Astrocyte (in vitro differentiated cells and primary cell): ENCODE measurements around the gene TRIM16.

Experiments
- EZH2 ChIP-seq: IDR thresholded peaks from 2 replicates; pipeline ENCODE4 v1.6.1; 2012; ENCODE audit warnings: mild to moderate bottlenecking, low read length, inconsistent platforms; ENCODE audit not compliant: insufficient read depth
- TF ChIP-seq, protein P1 (sequence below): IDR thresholded peaks from 2 replicates; pipeline ENCODE4 v1.5.1; 2011; ENCODE audit warnings: low read depth, mild to moderate bottlenecking, inconsistent platforms, low read length, moderate library complexity; ENCODE audit not compliant: insufficient read depth

GRCh38 chr17:15654886-15655561 is 29.1 kb downstream of the TRIM16 start:
- TF ChIP-seq, protein P1, sequence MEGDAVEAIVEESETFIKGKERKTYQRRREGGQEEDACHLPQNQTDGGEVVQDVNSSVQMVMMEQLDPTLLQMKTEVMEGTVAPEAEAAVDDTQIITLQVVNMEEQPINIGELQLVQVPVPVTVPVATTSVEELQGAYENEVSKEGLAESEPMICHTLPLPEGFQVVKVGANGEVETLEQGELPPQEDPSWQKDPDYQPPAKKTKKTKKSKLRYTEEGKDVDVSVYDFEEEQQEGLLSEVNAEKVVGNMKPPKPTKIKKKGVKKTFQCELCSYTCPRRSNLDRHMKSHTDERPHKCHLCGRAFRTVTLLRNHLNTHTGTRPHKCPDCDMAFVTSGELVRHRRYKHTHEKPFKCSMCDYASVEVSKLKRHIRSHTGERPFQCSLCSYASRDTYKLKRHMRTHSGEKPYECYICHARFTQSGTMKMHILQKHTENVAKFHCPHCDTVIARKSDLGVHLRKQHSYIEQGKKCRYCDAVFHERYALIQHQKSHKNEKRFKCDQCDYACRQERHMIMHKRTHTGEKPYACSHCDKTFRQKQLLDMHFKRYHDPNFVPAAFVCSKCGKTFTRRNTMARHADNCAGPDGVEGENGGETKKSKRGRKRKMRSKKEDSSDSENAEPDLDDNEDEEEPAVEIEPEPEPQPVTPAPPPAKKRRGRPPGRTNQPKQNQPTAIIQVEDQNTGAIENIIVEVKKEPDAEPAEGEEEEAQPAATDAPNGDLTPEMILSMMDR: no peak
- no peak for TF ChIP-seq EZH2
